Keratinocyte (primary cell): ENCODE results near the gene HIVEP2. TPM values are rescaled to one million over a fixed set of nuclear protein-coding genes. Genes with fewer than 3 reads are reported as not detected.

Source experiments
- DNase-seq: peaks from one replicate; pipeline ENCODE4 v3.0.0-alpha.2; 2011; ENCODE audit warnings: low read depth, missing footprints, low spot score
- FAIRE-seq: peaks from 2 replicates; lab custom pipeline; 2011; peaks lifted over from hg19 to GRCh38; lab: Jason Lieb, UNC
- H2AFZ ChIP-seq: 2 replicates; pipeline ENCODE4 v1.6.0; 2012; ENCODE audit warnings: low read length, control low read depth, inconsistent platforms; ENCODE audit not compliant: control insufficient read depth
- H3K27ac ChIP-seq: 2 replicates; pipeline ENCODE4 v1.5.1; 2011; ENCODE audit warnings: low read length; ENCODE audit not compliant: control insufficient read depth, insufficient read depth
- H3K27me3 ChIP-seq: 3 replicates; pipeline ENCODE4 v1.6.0; 2011; ENCODE audit warnings: low read length; ENCODE audit not compliant: control insufficient read depth, insufficient read depth; ENCODE audit errors: extremely low read depth
- H3K36me3 ChIP-seq, 2 experiments: 2 replicates in 1 of 2; 3 replicates in 1 of 2; pipeline ENCODE4 v1.5.1; 2011; ENCODE audit warnings: low read length in 2 of 2, mild to moderate bottlenecking in 1 of 2; ENCODE audit not compliant: control insufficient read depth in 2 of 2, insufficient read depth in 2 of 2; ENCODE audit errors: extremely low read depth in 1 of 2
- H3K4me1 ChIP-seq: 3 replicates; pipeline ENCODE4 v1.5.1; 2011; ENCODE audit warnings: low read length; ENCODE audit not compliant: control insufficient read depth, insufficient read depth; ENCODE audit errors: extremely low read depth
- H3K4me2 ChIP-seq: 3 replicates; pipeline ENCODE4 v1.6.0; 2011; ENCODE audit warnings: low read depth, low read length; ENCODE audit not compliant: control insufficient read depth, insufficient read depth; ENCODE audit errors: extremely low read depth
- H3K4me3 ChIP-seq, 3 experiments: fragments of 200-600 bp in 1 of 3; sonication (generic) in 1 of 3; 2 replicates in 2 of 3; 3 replicates in 1 of 3; pipeline ENCODE4 v1.5.1; 2011 to 2016; ENCODE audit warnings: low read length in 3 of 3, mild to moderate bottlenecking in 3 of 3, control low read depth in 2 of 3, inconsistent platforms in 1 of 3, low read depth in 1 of 3, mixed read lengths in 1 of 3, mixed run types in 1 of 3, moderate library complexity in 1 of 3; ENCODE audit not compliant: control insufficient read depth in 2 of 3, insufficient read depth in 2 of 3; ENCODE audit errors: extremely low read depth in 1 of 3
- H3K79me2 ChIP-seq: 2 replicates; pipeline ENCODE4 v1.6.0; 2012; ENCODE audit warnings: low read length; ENCODE audit not compliant: control insufficient read depth, insufficient read depth
- H3K9ac ChIP-seq: 3 replicates; pipeline ENCODE4 v1.6.0; 2011; ENCODE audit warnings: low read length; ENCODE audit not compliant: control insufficient read depth, insufficient read depth; ENCODE audit errors: extremely low read depth
- H3K9me1 ChIP-seq: 3 replicates; pipeline ENCODE4 v1.6.0; 2011; ENCODE audit warnings: low read length; ENCODE audit not compliant: control insufficient read depth, insufficient read depth; ENCODE audit errors: extremely low read depth
- H3K9me3 ChIP-seq: 2 replicates; pipeline ENCODE4 v1.5.1; 2012; ENCODE audit warnings: low read depth, low read length; ENCODE audit not compliant: control insufficient read depth
- H4K20me1 ChIP-seq: 3 replicates; pipeline ENCODE4 v1.6.0; 2011; ENCODE audit warnings: low read length; ENCODE audit not compliant: control insufficient read depth, insufficient read depth; ENCODE audit errors: extremely low read depth
- CTCF ChIP-seq, 3 experiments: IDR thresholded peaks in 1 of 3; conservative IDR thresholded peaks in 1 of 3; optimal IDR thresholded peaks in 1 of 3; 2 replicates in 2 of 3; 3 replicates in 1 of 3; pipeline versions ENCODE3 to v1.5.1; 2011; ENCODE audit warnings: low read length in 3 of 3, mild to moderate bottlenecking in 3 of 3, moderate library complexity in 2 of 3, control low read depth in 1 of 3, inconsistent platforms in 1 of 3; ENCODE audit not compliant: insufficient read depth in 2 of 3; ENCODE audit errors: extremely low read depth in 1 of 3
- EZH2 ChIP-seq: IDR thresholded peaks from one replicate; pipeline ENCODE4 v1.6.1; 2012; ENCODE audit warnings: inconsistent platforms, mild to moderate bottlenecking, low read length, moderate library complexity
- dilution Hi-C: fragments of 300-500 bp; cut with MboI; formaldehyde crosslinking; loops from one replicate; pipeline ENCODE4 v1.7.0; 2020; ENCODE audit warnings: low sequenced_read_pairs; ENCODE audit not compliant: extremely low pct_ligation_motif_present
- polyA plus RNA-seq, 5 experiments: library from polyadenylated mRNA; depleted of rRNA in 3 of 5; stranded (reverse) in 3 of 5; stranded (forward) in 1 of 5; unstranded in 1 of 5; fragments of >200 nt; gene quantifications; 1 replicate in 1 of 5; 2 replicates in 3 of 5; 3 replicates in 1 of 5; pipeline versions ENCODE4 v1.2.1 to v1.2.3, GENCODE V29; 2011 to 2012; ENCODE audit warnings: missing spikeins in 2 of 5, low read depth in 1 of 5, low replicate concordance in 1 of 5

The HIVEP2 gene
- polyA plus RNA-seq, 1 donor (not counting 4 experiments of a cell fraction or from before 2014, with no cell fraction given): 8.9 TPM

GRCh38 chr6:142706210-142706609, 238.8 kb downstream of the HIVEP2 start:
- dilution Hi-C loops: no loop called here
- Histone ChIP-seq H3K79me2 (no peaks in the 10 kb centered on the region), H3K4me2 (no peak overlapping the region), H3K9ac (no peak overlapping the region), H3K4me1 (peaks cover 12% of the 10 kb centered on the region), H3K9me1 (no peaks in the 10 kb centered on the region), H2AFZ (peak overlapping the region; percentile 20), H3K27ac (no peak overlapping the region), H3K9me3 (no peaks in the 10 kb centered on the region), H4K20me1 (no peaks in the 10 kb centered on the region), H3K27me3 (no peaks in the 10 kb centered on the region), H3K4me3 (no peak overlapping the region), H3K36me3 (no peaks in the 10 kb centered on the region)
- no peak for FAIRE-seq
- no peak for DNase-seq
- TF ChIP-seq EZH2 (no peak), CTCF (optimal IDR thresholded peaks at IDR 0.05 in 1 of 3, IDR thresholded peaks at IDR 0.05 in 1 of 3, conservative IDR thresholded peaks at IDR 0.05 in 1 of 3; ENCODE audit: extremely low read depth in 1 of 3, insufficient read depth in 2 of 3, low read length in 3 of 3) (no peak)

GRCh38 chr6:142705054-142705453, 239.9 kb downstream of the HIVEP2 start:
- H3K27me3 ChIP-seq: no peaks in the 10 kb centered on the region
- H3K4me3 ChIP-seq: no peak overlapping the region
- H4K20me1 ChIP-seq: no peaks in the 10 kb centered on the region
- no peak overlapping the region for H3K4me2 ChIP-seq
- TF ChIP-seq CTCF (optimal IDR thresholded peaks at IDR 0.05 in 1 of 3, IDR thresholded peaks at IDR 0.05 in 1 of 3, conservative IDR thresholded peaks at IDR 0.05 in 1 of 3; ENCODE audit: extremely low read depth in 1 of 3, insufficient read depth in 2 of 3, low read length in 3 of 3): no peak
- no peak for TF ChIP-seq EZH2
- no peaks in the 10 kb centered on the region for H3K36me3 ChIP-seq
- H2AFZ ChIP-seq: no peak overlapping the region
- H3K4me1 ChIP-seq: peaks cover 12% of the 10 kb centered on the region
- H3K79me2 ChIP-seq: no peaks in the 10 kb centered on the region
- no peak overlapping the region for H3K9ac ChIP-seq
- no peaks in the 10 kb centered on the region for H3K9me1 ChIP-seq
- FAIRE-seq: no peak
- H3K27ac ChIP-seq: no peak overlapping the region
- DNase-seq: no peak
- dilution Hi-C loops: no loop called here
- H3K9me3 ChIP-seq: no peaks in the 10 kb centered on the region
